ENCODE results near the gene NSG2.

The NSG2 gene

DNA sequence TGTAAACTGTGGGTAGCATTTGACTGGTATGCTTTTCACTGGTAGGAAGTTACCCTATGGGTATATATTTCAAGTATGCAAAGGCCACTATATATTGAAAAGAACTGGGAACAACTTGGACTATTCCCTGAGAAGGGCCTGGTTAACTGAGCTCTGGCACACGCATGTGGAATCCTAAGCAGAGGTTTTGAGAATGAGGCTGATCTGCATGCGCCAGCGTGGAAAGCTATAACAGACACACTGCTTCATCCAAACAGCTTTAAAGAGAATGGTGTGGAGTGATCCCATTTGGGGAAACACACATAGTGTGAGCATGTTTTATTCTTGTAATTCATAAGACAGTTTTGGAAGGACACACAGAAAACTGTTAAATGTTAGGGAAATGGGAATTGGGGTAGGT is 8.4 kb downstream of the NSG2 start:
- H3K4me3 ChIP-seq (ENCODE audit: low read depth, low read length), result no peak overlapping the region
- H3K27ac ChIP-seq, result no peak overlapping the region
- no peak for DNase-seq
- TF ChIP-seq, protein P1, sequence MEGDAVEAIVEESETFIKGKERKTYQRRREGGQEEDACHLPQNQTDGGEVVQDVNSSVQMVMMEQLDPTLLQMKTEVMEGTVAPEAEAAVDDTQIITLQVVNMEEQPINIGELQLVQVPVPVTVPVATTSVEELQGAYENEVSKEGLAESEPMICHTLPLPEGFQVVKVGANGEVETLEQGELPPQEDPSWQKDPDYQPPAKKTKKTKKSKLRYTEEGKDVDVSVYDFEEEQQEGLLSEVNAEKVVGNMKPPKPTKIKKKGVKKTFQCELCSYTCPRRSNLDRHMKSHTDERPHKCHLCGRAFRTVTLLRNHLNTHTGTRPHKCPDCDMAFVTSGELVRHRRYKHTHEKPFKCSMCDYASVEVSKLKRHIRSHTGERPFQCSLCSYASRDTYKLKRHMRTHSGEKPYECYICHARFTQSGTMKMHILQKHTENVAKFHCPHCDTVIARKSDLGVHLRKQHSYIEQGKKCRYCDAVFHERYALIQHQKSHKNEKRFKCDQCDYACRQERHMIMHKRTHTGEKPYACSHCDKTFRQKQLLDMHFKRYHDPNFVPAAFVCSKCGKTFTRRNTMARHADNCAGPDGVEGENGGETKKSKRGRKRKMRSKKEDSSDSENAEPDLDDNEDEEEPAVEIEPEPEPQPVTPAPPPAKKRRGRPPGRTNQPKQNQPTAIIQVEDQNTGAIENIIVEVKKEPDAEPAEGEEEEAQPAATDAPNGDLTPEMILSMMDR (IDR thresholded peaks at IDR 0.05; ENCODE audit: low read depth, low read length, missing control alignments), result no peak
- no peaks in the 10 kb centered on the region for H3K27me3 ChIP-seq (replicated peaks)
- no peaks in the 10 kb centered on the region for H3K36me3 ChIP-seq (replicated peaks)
- in situ Hi-C loops (cut with HindIII; ENCODE audit: low pct_ligation_motif_present, low sequenced_read_pairs), result no loop called here

DNA sequence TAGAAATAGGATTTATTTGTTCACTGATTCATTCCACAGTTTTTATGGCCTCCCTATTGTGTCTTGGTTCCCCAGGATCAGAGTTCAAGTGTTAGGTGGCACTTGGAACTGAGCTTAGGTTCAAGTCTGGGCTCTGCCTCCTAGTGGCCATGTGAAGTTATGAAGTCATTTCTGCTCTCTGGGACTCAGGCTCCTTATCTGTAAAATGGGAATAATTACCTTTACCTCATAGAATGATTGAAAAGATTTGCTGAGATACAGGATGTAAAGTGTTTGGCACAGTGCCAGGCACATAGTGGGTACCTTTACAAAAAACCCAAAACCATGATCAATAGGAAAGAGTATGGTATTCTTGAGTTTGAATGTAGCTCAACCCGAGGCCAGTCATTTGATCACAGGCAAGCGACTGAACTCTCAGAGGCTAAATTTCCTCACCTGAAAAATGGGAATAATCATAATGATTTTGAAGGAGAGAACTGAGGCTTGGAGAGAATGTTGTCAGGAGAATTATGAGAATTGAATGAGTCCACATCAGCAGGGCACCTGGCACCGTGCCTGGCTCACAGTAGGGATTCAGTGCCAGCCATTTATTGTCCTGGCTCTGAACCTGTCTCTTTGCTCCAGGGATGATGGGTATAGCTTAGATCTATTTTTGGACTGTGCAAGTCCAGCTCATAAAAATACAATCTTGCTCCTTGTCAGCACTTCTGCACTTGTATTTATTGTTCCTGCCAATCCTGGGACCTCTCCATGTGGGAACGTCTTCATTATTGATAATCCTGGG is 10.8 kb downstream of the NSG2 start:
- in situ Hi-C loops (cut with HindIII; ENCODE audit: low pct_ligation_motif_present, low sequenced_read_pairs), result no loop called here

DNA sequence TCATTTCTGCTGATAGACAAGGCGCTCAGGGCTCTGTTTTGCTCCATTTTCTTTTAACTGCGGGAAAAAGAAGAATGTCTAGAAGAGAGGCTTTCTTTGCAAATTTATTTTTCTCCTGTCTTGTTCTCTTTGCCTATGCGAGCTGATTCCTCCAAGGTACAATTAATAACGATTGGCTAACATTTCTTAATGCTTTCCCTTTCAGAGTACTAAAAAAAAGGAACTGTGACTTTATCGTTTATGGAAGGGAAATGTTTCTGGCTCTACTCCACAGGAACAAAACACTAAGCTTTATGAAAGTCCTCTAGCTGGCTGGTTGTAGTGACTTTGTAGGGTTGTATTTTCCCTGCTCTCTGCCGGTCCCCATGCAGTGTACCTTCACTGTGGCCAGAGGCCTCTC is 11.7 kb downstream of the NSG2 start:
- Histone ChIP-seq H3K36me3 (replicated peaks) (no peaks in the 10 kb centered on the region), H3K4me3 (ENCODE audit: low read depth, low read length) (no peak overlapping the region), H3K27ac (no peak overlapping the region), H3K27me3 (replicated peaks) (no peaks in the 10 kb centered on the region)
- DNase-seq, result no peak
- TF ChIP-seq, protein P1 (IDR thresholded peaks at IDR 0.05; ENCODE audit: low read depth, low read length, missing control alignments), result no peak
- in situ Hi-C loops (cut with HindIII; ENCODE audit: low pct_ligation_motif_present, low sequenced_read_pairs), result no loop called here

More for the DNA sequence above, 10.8 kb downstream of the NSG2 start:
- DNase-seq, result no peak
- Histone ChIP-seq H3K36me3 (replicated peaks) (no peaks in the 10 kb centered on the region), H3K4me3 (ENCODE audit: low read depth, low read length) (no peak overlapping the region), H3K27me3 (replicated peaks) (no peaks in the 10 kb centered on the region), H3K27ac (no peak overlapping the region)
- TF ChIP-seq, protein P1 (IDR thresholded peaks at IDR 0.05; ENCODE audit: low read depth, low read length, missing control alignments), result no peak

DNA sequence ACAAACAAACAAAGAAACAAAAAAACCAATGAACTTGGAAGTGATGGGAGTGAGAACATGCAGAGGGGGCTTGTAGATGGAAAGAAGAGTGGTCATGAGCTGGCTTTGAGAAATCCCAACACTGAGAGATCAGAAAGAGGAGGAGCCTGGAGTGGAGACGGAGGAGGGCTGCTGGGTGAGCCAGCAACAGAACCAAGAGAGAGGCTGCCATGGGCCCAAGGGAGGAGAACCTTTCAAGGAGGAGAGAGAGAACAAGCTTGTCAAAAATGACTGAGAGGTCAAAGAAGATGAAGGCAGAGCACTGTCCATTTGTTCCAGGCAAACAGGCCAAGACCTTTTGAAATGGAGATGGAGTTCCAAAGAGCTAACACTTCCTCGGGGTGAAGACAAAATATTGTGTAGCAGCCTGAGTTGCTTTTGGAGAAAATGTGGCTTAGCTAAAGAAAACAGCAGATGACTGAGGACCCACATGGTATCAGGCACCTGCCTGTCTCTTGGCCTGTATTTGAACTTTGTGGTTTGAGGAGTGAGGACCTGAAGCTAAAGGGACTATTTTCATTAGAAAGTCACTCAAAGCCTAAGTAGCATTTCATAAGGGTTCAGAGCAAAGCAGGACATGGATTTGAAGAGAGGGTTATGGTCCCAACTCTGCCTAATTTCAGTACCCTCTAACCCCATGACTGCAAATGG is 13.1 kb downstream of the NSG2 start:
- TF ChIP-seq, protein P1 (IDR thresholded peaks at IDR 0.05; ENCODE audit: low read depth, low read length, missing control alignments), result no peak
- in situ Hi-C loops (cut with HindIII; ENCODE audit: low pct_ligation_motif_present, low sequenced_read_pairs), result no loop called here

DNA sequence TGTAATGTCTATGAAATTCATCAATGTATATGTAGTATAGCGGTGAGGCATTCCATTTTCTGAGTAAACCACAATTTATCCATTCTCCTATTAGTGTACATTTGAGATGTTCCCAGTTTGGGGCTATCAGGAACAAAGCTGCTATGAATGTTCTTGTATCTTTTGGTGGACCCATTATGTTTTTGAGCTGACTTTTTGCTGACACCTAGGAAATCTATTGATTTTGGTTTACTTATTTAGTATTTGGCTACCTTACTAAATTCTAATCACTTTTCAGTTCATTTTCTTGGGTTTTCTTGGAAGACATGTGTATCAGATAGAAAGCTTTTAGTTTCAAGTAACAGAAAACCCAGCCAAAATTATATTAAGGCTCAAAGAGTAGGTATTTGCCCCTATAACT is 13.7 kb downstream of the NSG2 start:
- TF ChIP-seq, protein P1 (IDR thresholded peaks at IDR 0.05; ENCODE audit: low read depth, low read length, missing control alignments), result no peak
- Histone ChIP-seq H3K4me3 (ENCODE audit: low read depth, low read length) (no peak overlapping the region), H3K27ac (no peak overlapping the region), H3K36me3 (replicated peaks) (no peaks in the 10 kb centered on the region), H3K27me3 (replicated peaks) (no peaks in the 10 kb centered on the region)
- in situ Hi-C loops (cut with HindIII; ENCODE audit: low pct_ligation_motif_present, low sequenced_read_pairs), result no loop called here
- no peak for DNase-seq

More for the DNA sequence above, 13.1 kb downstream of the NSG2 start:
- Histone ChIP-seq H3K27ac (no peak overlapping the region), H3K27me3 (replicated peaks) (no peaks in the 10 kb centered on the region), H3K4me3 (ENCODE audit: low read depth, low read length) (no peak overlapping the region), H3K36me3 (replicated peaks) (no peaks in the 10 kb centered on the region)
- DNase-seq, result no peak

All from brain microvascular endothelial cell (primary cell).